Fibroblast of the aortic adventitia (primary cell): ENCODE results near the gene GPT2. TPM values are rescaled to one million over a fixed set of nuclear protein-coding genes. Genes with fewer than 3 reads are reported as not detected.
"Not testable (repeated sequence)": the region's sequence is repeated elsewhere in the genome, so short reads cannot be mapped to it uniquely, and the experiment has no call there.

ENCODE experiments used
- DNase-seq: peaks from one replicate; pipeline ENCODE4 v3.0.0-alpha.2; 2010; ENCODE audit warnings: low read depth
- H3K4me3 ChIP-seq: 2 replicates; pipeline ENCODE4 v1.5.1; 2011; ENCODE audit warnings: low read depth, mild to moderate bottlenecking, control low read depth, low read length, moderate library complexity
- CTCF ChIP-seq: IDR thresholded peaks from 2 replicates; pipeline ENCODE4 v1.5.1; 2011; ENCODE audit warnings: mild to moderate bottlenecking, low read length, control low read depth, inconsistent platforms; ENCODE audit not compliant: insufficient read depth
- total RNA-seq: library from RNA; depleted of rRNA; stranded (reverse); fragments of >200 nt; gene quantifications from 2 replicates; pipeline ENCODE4 v1.2.3, GENCODE V29; 2012; ENCODE audit warnings: low replicate concordance

GPT2 gene
- total RNA-seq, 1 donor = 9.7 TPM

- TF ChIP-seq CTCF = no peak
- no peak overlapping the region for H3K4me3 ChIP-seq
- no peak for DNase-seq
Observed at GRCh38 chr16:46930861-46931260, 46.7 kb downstream of the GPT2 start.

- H3K4me3 ChIP-seq = no peak overlapping the region
- DNase-seq = no peak
- TF ChIP-seq CTCF = no peak
Observed at GRCh38 chr16:46932802-46933201, 48.6 kb downstream of the GPT2 start.

GRCh38 chr16:46937536-46937935 is 53.4 kb downstream of the GPT2 start:
- TF ChIP-seq CTCF = no peak
- DNase-seq = no peak
- no peak overlapping the region for H3K4me3 ChIP-seq

GRCh38 chr16:46944713-46945112 is 60.6 kb downstream of the GPT2 start:
- H3K4me3 ChIP-seq, DNase-seq: not testable (repeated sequence)

- peak; percentile 63 for TF ChIP-seq CTCF
- peak; percentile 63 for DNase-seq
- no peak overlapping the region for H3K4me3 ChIP-seq
Observed at GRCh38 chr16:46947900-46948547, 63.9 kb downstream of the GPT2 start.

- no peak for DNase-seq
- TF ChIP-seq CTCF = no peak
- no peak overlapping the region for H3K4me3 ChIP-seq
Observed at GRCh38 chr16:46948548-46949166, 64.5 kb downstream of the GPT2 start.

GRCh38 chr16:46949241-46949892 is 65.2 kb downstream of the GPT2 start:
- no peak for TF ChIP-seq CTCF
- no peak overlapping the region for H3K4me3 ChIP-seq
- no peak for DNase-seq
